GM12874 (cell line): ENCODE results near the gene ENHO.

Experiments used
- CTCF ChIP-seq: IDR thresholded peaks from 2 replicates; pipeline ENCODE4 v1.5.1; 2011; ENCODE audit warnings: low read depth, mild to moderate bottlenecking, control low read depth, low read length, moderate library complexity; ENCODE audit not compliant: insufficient read depth

ENHO gene

DNA sequence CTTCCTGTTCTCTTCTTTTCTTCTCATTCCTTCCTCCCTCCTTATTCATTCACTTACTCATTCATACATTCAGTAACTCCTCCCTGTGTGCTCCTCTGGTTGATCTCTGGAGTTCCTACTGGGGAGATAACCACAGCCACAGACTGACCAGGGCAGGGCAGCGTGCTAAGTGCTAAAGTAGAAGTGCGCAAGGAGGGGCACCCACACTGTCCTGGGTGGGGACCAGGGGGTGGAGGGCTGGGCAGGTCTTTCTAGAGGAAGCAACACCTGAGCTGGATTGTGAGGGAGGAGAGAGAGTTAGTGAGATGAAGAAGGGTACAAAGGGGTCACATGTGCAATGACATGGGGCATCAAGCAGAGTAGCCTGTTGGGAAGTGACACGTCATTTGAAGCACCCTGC, 13.8 kb downstream of the ENHO start:
- no peak for TF ChIP-seq CTCF

DNA sequence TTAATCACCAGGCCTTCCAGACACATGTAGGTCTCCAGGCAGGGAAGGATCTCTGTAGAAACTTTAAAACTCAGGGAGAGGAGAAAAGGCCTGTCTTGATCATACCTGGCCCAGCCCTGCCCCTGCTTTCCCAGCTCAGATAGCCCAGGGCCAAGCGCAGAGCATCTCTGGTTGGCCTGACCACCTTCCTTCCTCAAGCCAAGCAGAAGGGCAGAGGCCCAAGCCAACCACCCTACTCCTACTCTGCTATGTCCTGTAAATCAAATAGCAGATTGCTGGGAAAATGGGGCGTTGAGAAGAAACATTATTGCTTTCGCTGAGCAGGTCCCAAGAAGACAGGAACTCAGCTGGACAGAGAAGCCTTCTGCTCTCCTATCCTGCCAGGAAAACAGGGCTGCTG, 14.3 kb downstream of the ENHO start:
- TF ChIP-seq CTCF = no peak

DNA sequence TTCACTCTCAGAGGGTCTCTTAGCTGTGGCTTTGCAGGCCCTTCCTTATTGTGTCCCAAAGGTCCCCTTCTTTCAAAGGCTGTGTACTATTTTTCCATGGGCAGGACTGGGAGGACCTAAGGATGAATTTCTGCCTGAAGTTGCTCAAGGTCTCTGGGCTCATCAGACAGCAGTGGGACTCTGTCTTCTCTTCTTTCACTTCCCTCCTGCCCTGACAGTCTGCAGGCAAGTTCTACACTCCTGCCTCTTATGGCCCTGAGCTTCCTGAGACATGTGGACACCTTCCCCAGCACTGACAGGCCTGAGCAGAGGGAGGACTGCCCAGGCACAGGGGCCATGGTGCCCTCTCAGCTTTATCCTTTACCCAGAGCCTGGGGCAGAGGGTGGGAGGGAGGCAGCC, 14.8 kb downstream of the ENHO start:
- TF ChIP-seq CTCF = no peak

DNA sequence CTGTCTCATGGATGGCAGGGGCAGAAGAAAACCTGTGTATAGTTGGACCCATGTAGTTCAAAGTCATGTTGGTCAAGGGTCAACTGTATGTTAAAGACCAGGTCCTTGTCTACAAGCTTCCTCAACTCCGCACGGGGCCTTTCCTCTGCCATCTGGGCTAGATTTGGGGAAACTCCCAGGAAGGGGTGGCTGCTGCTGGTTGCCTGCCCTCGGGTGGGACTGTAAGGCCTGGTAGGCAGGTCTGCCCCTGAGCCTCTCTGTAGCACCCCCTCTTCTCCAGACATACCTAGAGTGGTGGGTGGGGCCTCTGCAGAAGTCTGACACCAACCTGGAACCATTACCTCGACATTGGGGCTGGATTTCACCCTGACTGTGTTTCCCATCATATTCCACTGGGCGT, 15.2 kb downstream of the ENHO start:
- no peak for TF ChIP-seq CTCF

DNA sequence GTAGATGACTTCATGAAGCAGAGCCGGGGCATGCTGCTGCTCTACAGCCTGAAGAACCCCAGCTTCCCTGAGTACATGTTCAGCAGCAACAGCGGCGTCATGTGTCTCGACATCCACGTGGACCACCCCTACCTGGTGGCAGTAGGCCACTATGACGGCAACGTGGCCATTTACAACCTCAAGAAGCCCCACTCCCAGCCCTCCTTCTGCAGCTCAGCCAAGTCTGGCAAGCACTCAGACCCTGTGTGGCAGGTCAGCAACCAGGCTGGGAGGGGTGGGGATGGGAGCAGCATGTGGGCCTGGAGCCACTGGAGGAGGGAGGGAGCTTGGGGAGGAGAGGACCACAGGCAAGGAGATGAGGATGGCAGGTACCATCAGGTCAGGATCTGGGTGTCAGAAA, 16.2 kb downstream of the ENHO start:
- no peak for TF ChIP-seq CTCF

GRCh38 chr9:34505370-34506120, 17.2 kb downstream of the ENHO start:
- no peak for TF ChIP-seq CTCF

DNA sequence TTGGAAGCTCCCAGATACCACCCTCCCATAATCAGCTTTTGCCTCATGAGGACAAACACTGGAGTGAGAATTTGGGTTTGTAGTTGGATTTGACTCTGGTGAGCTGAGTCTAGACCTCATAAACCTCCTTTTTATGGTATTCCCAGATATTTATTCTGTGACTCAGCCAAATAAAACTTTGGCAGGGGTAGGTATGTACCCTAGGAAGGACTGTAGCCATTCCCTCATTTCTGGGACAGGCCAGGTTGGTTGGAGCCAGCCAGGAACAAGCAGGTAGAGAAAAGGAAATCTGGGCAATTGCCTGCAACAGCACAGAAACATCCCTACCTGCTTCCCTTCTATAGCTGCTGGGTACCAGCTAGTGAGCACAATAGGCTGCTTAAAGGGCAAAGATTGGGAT, 19.4 kb downstream of the ENHO start:
- no peak for TF ChIP-seq CTCF
